ENCODE results near the gene PIK3R6.
"Not testable (repeated sequence)": the region's sequence is repeated elsewhere in the genome, so short reads cannot be mapped to it uniquely, and the experiment has no call there.

PIK3R6 gene

DNA sequence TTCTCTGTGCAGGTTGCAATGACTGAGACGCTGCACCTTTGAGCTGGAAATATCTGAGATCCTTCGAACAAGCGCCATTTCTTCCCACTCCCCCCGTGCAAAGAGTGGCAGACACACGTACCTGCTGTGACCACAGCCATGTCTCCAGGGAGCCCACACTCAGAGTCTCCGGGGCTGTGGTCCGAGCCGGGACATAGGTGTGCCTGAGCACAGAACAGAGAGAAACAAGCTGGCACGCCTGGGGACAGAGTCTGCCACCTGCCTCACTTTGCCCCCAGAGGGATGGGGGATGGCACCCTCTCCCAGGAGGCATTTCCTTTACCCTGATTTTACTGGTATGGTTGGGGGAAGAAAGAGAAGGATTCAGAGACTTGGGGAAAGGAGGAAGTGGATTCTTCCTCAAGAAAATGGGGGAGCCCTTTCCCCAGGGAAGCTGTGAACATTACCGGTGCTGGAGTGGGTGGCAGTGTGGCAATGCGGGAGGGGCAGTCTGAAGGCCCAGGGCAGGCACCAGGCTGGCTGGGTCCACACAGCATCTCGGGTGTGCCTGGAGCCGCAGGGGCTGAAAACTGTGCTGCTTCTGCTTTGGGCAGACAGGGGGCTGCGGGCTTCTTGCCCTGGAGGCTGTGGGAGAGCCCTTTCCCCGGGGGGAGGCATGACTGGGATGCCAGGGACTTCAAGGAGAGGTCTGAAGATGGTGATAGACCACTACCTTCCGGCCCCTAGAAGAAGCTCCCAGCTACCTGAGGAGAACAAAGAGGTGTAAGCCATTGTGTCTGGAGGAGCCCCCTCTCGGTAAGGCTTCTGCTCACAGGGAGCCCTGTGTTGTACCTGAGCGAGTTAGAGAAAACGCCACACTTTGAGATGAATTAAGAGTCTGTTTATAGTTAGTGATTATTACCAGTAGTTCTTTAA is 6.6 kb upstream of the PIK3R6 start:
- no peak for DNase-seq (ENCODE audit: low spot score)

DNA sequence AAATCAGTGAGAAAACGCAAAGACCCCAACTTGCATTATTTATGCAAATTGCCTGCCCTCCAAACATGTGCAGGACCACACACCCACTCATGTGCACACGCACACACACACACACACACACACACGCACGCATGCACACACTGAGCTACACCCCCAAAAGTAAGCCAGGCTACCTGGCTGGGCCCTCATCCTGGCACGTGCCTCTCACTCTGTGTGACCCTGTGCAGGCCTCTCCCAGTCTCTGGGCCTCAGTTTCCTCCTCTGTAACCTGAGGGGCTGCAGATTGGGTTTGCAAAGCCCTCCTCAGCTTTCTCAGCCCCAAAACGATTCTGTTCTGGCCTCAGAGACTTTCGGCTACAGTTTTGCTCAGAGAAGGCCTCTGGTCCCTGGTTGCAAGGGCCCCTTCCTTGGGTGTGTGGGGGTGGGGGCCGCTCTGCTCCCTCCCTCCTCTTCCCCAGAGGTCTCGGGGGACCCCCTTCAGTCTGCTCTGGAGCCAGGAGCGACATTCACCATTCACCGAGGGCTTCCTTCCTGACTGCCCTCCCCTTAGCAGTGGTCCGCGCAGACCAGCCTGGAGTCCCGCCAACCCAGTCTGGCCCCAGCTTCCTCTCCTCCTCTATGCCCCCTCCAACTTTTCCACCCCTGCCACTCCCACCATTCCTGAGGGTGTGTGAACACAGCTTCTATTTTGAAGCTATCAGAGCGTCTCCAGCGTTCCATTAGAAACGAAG is 5.4 kb upstream of the PIK3R6 start:
- no peak for DNase-seq (ENCODE audit: low spot score)

DNA sequence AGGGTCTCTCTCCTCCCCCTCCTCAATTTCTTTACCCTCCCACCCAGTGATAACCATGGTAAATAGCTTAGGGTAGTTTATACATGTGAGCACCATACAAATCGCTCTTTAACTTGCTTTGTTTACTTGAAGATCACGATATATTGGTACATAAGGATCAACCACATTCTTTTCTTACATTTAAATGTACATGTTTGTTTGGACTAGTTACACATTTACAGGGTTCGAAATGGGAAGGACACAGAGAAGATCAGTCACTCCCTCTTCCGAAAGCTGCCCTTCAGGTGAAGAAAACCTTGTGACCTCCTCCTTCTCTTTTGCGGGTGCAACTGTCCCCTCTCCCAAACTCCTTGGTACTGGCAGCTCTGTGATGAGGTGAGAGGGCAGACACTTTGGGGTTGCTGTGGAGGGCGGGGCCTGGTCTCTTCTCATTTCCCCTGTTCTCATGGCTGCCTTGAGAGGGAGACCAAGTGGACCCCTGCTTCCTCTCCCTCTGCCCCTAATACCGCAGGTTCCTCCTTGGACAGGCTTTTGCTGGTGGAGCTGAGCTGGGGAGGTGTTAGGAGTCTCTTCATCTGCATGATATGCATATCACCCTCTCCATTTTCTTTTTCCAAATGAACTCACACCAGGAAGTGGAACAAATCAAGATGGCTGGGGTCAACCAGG is 4.7 kb upstream of the PIK3R6 start:
- DNase-seq (ENCODE audit: low spot score), result no peak

DNA sequence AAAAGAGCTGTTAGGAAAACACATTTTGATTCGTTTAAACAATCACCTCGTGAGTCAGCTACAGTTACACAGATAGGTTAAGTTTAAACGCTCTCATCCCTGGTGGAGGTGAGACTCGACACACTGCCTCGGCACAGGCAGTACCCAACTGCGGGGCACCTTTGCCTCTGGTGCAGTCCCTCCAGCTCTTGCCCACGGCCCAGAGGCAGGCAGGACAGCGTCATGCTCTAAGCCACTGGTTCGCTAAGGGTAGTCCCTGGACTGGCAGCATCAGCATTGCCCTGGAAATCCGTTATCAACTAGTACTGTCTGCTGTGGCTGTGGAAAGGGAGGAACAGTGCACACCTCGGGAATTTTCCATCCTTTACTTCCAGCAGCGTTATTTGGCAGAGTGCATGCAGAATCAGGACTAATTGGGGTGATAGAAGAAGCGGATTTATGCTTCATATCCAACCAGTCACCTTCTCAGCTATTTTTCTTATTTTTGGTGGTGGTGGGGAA is 3.7 kb upstream of the PIK3R6 start:
- no peak for DNase-seq (ENCODE audit: low spot score)

DNA sequence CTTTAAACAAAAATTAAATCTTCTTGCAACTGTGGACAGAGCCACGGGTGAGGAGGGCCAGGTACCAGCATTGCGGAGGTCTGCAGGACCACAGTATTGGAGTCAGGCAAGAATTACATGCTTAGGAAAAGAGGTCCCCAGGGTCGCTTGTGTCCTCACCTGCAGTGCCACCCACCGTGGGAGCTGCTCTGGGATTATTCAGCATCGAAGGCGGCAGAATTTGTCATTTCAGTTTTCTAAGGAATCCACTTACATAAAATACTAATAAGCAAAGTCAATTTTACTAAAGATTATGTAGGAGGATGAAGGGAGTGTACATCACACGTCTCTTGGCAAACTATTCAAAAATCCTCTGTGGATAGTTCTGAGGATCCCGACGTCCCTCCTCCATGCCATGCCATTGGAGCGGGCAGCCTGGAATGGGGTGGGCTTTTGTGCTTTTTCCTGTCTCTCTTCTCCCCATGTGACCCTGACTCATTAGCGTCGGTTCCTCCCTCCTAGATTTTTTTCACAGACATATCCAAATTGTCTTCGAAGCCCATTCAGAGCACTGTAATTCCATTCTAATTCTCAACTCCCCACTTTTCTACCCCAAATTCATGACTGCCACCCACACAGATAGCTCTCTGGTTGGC is 3.0 kb upstream of the PIK3R6 start:
- no peak for DNase-seq (ENCODE audit: low spot score)

DNA sequence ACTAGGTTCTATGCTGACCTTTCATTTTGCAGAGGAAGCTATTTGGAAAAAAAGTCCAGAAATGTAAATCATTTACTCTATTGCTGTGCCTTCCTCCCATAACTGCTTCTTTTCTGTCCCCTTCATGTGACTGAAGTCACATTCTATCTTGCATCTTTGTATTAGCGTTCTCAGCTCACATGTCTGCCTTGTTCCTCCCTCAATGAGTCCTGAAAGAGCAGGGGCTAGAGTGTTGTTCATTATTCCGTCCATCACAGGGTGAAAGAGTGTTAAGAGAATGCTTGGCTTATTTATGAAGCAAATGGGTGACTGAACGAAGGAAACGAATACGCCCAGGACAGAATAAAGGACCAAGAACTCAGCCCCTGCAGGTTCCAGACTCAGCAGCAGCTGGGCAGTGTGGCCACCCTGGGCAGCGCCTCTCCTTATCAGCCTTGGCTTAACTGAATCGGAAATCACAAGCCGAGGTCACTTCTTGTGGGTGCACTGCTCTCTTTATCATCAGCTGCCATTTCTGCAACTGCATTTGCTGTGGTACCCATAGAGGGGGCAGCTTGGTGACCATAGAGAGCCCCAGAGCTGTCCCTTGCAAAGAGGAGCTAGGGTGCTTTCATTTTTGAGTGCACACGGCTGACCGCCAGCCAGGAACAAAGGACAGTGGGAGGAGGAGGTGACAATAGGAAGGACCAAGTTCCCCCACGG is 1.8 kb upstream of the PIK3R6 start:
- DNase-seq (ENCODE audit: low spot score), result no peak

DNA sequence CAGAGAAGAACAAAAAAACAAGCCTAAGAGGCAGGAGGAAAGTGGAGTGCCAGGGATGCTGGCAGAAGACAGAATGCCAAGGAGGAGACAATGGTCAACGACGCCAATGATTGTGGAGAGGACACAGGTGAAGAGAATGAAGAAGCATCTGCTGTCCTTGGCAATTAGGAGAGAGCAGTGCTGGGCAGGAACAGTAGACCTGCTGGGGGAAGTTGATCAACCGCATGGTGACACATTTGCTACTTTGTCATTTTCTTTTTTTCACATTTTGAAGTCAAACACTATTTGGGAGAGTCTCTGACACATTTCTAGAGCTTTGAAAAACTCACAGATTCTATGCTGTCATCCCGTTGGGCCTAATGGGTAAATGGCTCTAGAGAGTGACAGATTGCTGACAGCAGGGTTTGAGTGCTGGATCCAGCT is 1.1 kb upstream of the PIK3R6 start:
- DNase-seq (ENCODE audit: low spot score), result no peak

DNA sequence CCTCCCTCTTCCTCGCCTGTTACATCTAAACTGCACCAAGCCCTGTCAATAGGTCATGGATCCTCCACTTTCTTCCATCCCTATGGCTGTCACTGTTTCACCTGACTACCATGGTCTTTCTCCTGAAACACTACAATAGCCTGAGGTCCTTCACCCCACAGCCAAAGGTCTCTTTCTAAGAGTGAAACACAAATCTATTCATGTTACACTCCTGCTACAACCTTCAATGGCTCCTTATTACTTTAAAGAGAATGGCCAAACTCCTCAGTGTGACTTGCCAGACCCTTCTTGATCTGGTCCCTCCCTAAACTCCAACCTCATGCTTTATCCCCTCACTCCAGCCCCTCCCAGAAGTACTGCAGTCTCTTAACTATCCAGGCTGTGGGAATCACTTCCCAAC is 618 bp upstream of the PIK3R6 start:
- no peak for DNase-seq (ENCODE audit: low spot score)

DNA sequence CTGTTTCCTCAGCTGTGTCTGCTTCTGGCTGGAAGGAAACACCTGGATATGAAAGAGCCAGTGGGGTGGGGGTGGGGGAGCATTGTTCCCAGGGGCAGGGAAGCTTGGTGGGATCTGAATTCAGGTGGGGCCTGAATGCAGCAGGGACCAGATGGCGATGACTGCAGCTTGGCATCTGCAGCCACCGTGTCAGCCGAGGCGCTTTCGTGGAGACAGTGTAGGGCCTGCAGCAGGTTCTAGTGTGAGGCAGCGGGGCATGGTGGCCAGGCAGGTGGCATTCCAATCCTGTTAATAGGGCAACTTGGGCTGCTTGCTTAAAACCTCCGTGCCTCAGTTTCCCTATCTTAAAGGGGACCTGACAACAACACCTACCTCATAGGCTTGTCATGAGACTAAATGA is 1.7 kb downstream of the PIK3R6 start:
- no peak for DNase-seq (ENCODE audit: low spot score)

DNA sequence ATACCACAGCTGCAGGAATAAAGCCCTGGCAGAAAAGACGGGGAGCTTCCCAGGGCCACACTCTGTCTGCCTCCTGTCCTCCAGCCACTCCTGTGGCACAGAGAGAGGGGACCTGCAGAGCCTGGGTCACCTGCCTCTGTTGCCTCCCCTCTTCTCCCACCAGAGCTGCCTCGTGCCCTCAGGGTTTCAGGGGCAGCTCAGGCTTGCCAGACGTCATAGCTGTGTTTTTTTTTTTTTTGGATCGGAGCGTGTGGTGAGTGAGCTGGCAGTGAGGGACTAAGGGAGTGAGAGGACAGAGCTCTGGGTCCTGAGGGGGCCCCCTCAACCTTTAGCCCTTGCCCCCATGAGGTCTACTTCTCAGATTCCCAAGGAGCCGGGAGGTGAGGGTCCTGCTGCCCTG is 2.1 kb downstream of the PIK3R6 start:
- DNase-seq (ENCODE audit: low spot score), result no peak

DNA sequence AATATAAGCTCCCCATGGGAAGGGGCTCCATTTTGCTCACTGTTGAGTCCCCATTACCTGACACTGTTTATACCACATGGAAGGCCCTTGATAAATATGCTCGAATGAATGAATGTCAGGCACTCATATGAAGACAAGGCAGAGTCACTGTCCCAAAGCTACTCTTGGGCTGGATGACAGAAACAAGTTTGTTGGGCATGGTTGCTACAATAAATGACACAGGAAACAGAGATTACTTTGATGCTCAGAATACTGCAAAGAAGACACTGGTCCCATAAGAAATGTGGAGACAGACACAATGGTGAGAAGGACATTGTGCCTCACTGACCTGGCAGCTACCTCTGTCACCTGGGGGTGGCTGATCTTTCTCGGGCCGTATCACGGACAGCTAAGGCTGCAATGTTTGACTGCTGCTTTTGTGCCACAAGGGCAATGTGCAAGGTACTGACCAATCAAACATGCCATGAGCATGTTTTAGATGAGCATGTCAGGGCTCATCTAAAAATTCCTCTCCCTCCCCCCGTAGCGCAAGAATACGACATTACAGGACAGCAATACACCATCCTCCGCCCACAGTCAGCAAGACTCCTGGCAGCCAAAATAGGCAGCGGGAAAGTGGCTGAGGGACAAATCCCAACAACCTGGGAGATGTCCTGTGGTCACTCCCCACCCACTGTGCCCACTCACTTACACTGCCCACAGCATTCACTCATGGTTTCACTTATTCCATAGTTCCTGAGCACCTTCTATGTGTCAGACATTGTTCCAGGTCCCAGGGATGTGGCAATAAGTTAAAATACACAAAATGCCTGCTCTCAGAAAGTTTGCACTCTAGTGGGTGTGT is 5.0 kb downstream of the PIK3R6 start:
- DNase-seq (ENCODE audit: low spot score), result no peak

DNA sequence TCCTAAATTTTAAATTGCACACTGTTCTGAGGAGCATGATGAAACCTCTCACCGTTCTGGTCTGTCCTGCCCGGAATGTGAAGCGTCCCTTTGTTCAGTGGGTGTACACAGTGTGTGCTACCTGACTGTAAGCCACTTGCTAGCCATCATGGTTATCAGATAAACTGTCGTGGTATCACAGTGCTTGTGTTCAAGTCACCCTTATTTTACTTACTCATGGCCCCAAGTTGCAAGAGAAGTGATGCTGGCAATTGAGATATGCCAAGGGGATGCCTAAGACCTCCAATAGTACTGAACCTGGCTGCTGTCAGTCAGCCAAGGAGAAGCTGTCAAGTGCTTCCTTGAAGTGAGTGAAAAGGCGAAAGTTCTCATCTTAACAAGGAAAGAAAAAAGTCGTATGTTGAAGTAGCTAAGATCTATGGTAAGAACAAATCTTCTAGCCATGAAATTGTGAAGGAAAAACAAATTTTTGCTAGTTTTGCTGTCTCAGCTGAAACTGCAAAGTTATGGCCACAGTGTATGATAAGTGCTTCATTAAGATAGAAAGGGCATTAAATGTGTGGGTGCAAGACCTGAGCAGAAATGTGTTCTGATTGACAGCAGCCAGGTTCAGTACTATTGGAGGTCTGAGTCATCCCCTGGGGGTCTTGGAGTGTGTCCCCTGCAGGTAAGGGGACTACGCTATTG is 5.8 kb downstream of the PIK3R6 start:
- no peak for DNase-seq (ENCODE audit: low spot score)

DNA sequence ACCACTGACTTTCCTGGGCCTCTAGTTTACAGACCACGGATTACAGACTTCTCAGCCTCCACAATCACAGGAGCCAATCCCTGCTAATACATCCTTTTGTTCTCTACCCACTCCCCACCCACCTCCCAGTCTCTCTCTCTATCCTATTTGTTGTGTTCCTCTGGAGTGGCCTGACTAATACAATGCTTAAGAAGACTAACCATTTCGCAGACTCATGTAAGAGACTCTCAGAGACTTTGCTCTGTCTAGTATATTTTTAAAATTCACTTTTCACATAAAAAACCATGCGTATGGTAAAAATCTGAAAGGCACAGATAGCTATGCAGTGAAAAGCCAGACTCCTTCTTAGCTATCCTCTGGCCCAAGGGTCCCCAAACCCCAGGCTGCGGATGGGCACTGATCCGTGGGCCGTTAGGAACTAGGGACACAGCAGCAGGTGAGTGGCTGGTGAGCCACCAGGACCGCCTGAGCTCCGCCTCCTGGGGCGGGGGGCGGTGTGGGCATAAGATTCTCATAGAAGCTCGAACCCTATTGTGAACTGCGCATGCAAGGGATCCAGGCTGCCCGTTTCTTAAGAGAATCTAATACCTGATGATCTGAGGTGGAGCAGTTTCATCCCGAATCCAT is 7.6 kb downstream of the PIK3R6 start:
- no peak for DNase-seq (ENCODE audit: low spot score)

DNA sequence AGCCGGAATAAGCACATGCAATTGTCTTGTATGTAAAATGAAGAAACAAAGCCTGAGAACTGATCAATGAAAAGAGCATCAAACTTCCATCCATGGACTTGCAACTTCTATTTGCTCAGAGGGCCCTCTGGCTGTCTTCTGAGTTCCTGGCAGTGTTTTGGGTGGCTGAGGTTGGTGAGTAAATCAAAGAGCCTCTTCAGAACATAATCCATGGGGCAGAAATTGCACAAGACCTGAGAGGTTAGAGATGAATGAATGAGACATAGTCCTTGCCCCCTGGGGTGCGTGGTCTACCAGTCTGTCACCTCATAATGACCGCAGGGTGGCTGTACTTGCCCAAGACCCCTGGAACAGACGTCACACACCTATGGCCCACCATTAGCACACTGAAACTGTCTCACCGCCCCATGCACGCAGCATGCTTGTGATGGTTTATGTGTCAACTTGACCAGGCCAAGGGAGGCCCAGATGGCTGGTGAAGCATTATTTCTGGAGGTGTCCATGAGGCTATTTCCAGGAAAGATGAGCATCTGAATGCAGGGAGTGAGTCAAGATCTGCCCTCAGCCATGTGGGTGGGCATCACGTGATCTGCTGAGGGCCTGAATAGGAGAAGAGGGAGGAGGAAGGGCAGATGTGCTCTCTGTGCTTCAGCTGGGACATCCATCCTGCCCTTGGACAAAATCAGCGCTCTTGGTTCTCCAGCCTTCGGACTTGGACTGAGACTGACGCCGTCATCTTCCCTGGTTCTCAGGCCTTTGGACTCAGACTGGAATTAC is 8.3 kb downstream of the PIK3R6 start:
- DNase-seq (ENCODE audit: low spot score), result no peak

DNA sequence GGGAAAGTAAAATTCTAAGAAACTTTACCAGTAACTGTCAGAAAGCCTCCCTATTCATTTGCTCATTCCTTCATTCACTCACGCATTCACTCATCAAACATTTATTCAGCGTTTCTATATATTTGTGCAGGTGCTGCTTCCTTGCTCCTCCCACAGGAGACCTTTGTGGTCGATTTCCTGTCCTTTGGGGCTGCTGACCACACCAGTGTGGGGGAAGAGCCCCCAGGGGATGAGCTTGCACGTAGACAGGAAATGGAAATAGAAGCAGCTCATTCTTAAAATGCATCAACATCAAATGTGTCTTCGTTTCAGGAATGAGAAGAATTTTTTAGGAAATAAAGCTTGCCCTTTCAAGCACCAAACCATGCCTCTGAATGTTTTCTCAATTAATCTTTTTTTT is 9.6 kb downstream of the PIK3R6 start:
- no peak for DNase-seq (ENCODE audit: low spot score)

DNA sequence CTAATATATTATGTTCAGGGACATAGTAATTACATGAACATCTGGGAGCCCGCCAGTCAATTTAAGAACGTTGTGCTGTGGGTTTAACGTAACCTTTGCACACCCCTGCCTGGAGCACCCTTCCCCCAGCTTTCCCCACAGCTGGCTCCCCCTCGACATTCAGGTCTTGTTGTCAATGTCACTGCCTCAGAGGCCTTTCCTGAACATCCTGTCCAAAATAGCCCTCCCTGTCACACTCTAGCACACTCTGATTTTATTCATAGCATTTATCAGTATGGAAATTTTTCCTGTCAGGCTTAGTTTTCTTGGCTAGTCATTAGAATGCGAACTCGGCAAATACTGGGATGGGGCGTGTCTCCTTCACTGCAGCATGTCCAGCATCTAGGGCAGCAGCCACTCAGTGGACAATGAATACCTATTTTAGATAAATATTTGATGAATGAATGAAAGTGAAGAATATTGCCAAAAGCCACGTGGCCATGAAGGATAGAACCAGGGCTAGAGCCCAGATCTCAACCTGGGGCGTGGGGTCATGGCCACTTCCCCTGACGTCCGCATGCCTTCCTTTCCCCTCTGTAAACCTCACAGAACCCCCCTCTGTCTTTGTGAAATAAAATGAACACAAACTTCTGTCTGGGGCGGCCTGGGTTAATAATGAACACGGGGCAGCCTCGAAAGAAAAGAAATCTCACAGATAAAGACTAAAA is 10.5 kb downstream of the PIK3R6 start:
- no peak for DNase-seq (ENCODE audit: low spot score)

DNA sequence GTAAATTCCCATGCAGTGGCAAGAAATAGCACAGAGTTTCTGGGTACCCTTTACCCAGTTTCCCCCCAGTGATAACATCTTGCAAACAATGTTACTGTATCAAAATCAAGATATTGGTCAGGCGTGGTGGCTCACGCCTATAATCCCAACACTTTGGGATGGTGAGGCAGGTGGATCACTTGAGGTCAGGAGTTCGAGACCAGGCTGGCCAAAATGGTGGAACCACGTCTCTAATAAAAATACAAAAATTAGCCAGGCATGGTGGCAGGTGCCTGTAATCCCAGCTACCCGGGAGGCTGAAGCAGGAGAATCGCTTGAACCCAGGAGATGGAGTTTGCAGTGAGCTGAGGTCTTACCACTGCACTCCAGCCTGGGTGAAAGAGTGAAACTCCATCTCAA is 11.3 kb downstream of the PIK3R6 start:
- not testable (repeated sequence) for DNase-seq (ENCODE audit: low spot score)
